PC-9 (cell line): ENCODE measurements around the gene ATG9A. TPM values are rescaled to one million over a fixed set of nuclear protein-coding genes. Genes with fewer than 3 reads are reported as not detected.

Experiments
- BruUV-seq: library from RNA; stranded (reverse); fragments of 400-500 nt; replicated peaks from 2 replicates; lab custom pipeline; 2021; lab: Mats Ljungman, UMichigan
- CTCF ChIA-PET: fragments of 300-600 bp; sonication (Branson Sonifier 250); formaldehyde crosslinking; loops from one replicate; lab custom pipeline; 2022; ENCODE audit warnings: antibody characterized with exemption; lab: Charles Lee
- POLR2A ChIA-PET: fragments of 300-600 bp; sonication (Branson Sonifier 250); formaldehyde crosslinking; loops from one replicate; lab custom pipeline; 2022; ENCODE audit warnings: antibody characterized with exemption; ENCODE audit not compliant: unreplicated experiment; lab: Charles Lee
- DNase-seq, 2 experiments: peaks; one replicate each; pipeline versions ENCODE4 v3.0.0 to v3.0.0-alpha.2; 2015 to 2022; ENCODE audit warnings: mixed read lengths in 1 of 2
- H2AFZ ChIP-seq: fragments of 200-600 bp; sonication (generic); 2 replicates; pipeline ENCODE4 v1.8.1; 2017; ENCODE audit warnings: antibody characterized with exemption
- H3F3A ChIP-seq: fragments of 200-600 bp; sonication (generic); 2 replicates; pipeline ENCODE4 v1.8.1; 2017; ENCODE audit warnings: antibody characterized with exemption, mild to moderate bottlenecking, low read depth; ENCODE audit not compliant: insufficient read depth
- H3K27ac ChIP-seq: fragments of 200-600 bp; sonication (generic); 2 replicates; pipeline ENCODE4 v1.6.1; 2016; ENCODE audit warnings: mixed run types
- H3K27me3 ChIP-seq: fragments of 200-600 bp; sonication (generic); 2 replicates; pipeline ENCODE4 v1.6.1; 2016; ENCODE audit warnings: low read depth, mixed run types; ENCODE audit not compliant: insufficient read depth
- H3K36me3 ChIP-seq: fragments of 200-600 bp; sonication (generic); 2 replicates; pipeline ENCODE4 v1.6.1; 2016; ENCODE audit warnings: low read depth, mixed run types
- H3K4me1 ChIP-seq: fragments of 200-600 bp; sonication (generic); replicated peaks from 2 replicates; pipeline ENCODE4 v1.6.1; 2016; ENCODE audit warnings: mixed run types; ENCODE audit not compliant: insufficient read depth
- H3K4me2 ChIP-seq: fragments of 200-600 bp; sonication (generic); 2 replicates; pipeline ENCODE4 v1.6.1; 2017; ENCODE audit warnings: mixed run types
- H3K4me3 ChIP-seq: fragments of 200-600 bp; sonication (generic); 2 replicates; pipeline ENCODE4 v1.6.1; 2016; ENCODE audit warnings: mixed run types
- H3K79me2 ChIP-seq: fragments of 200-600 bp; sonication (generic); 2 replicates; pipeline ENCODE4 v1.6.1; 2017; ENCODE audit warnings: low read depth, mixed run types
- H3K9me2 ChIP-seq: fragments of 200-600 bp; sonication (generic); 2 replicates; pipeline ENCODE4 v1.8.1; 2017; ENCODE audit warnings: mild to moderate bottlenecking; ENCODE audit not compliant: insufficient read depth
- H3K9me3 ChIP-seq: fragments of 200-600 bp; sonication (generic); 2 replicates; pipeline ENCODE4 v1.8.1; 2016; ENCODE audit warnings: low read depth; ENCODE audit not compliant: insufficient read depth
- H4K20me1 ChIP-seq: fragments of 200-600 bp; sonication (generic); 2 replicates; pipeline ENCODE4 v1.8.1; 2017; ENCODE audit not compliant: insufficient read depth
- EZH2 ChIP-seq: fragments of 200-600 bp; sonication (generic); IDR thresholded peaks from 2 replicates; pipeline ENCODE4 v1.8.0; 2017; ENCODE audit warnings: antibody characterized with exemption, low read depth
- intact Hi-C: fragments of 100-400 bp; cut with micrococcal nuclease; formaldehyde crosslinking; loops from one replicate; pipeline ENCODE4 v1.10.0; 2022; ENCODE audit not compliant: unreplicated experiment
- total RNA-seq: library from RNA; stranded (reverse); gene quantifications from 2 replicates; pipeline ENCODE4 v1.2.3, GENCODE V29; 2021
- TF ChIP-seq, protein P1 (sequence below): fragments of 200-600 bp; sonication (generic); conservative IDR thresholded peaks from 2 replicates; pipeline ENCODE4 v1.6.1; 2017; ENCODE audit warnings: mixed run types, antibody characterized with exemption, mild to moderate bottlenecking, moderate library complexity

The ATG9A gene
- total RNA-seq, 1 experiment from 2014 or later, result 56.0 TPM

DNA sequence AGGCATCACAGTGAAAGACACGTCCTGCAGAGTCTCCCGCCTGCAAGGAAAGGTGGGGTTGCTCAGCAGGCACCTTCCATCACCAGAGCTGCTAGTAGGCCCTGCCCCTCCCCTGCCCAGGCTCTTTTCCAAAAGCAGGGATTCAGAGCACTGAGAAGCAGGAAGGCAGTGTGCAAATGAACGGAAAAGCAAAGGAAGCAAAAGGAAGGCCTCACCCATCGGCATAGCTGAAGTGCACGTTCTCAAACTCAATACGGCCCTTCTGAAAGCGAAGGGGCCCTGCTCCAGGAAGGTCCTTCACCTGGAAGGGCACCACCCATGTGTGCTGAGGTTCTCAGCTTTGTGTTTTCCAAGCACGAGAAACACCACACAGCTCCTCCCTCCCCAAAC lies 16.4 kb downstream of the ATG9A start:
- no peaks in the 10 kb centered on the region for H3K9me3 ChIP-seq
- peaks cover 7% of the 10 kb centered on the region for H3K79me2 ChIP-seq
- BruUV-seq, result no TSS peak
- no peak overlapping the region for H3K4me2 ChIP-seq
- H3K9me2 ChIP-seq, result no peaks in the 10 kb centered on the region
- H4K20me1 ChIP-seq, result no peaks in the 10 kb centered on the region
- ChIA-PET CTCF (no interaction called here), POLR2A (interaction anchor here (0.6 kb wide), 1 partner anchor 932 kb away, joined by 5 read pairs; no protein-coding TSS in a partner anchor)
- intact Hi-C loops, result no loop called here
- no peaks in the 10 kb centered on the region for H3K36me3 ChIP-seq
- peaks cover 16% of the 10 kb centered on the region for H3K4me1 ChIP-seq
- no peak overlapping the region for H3K4me3 ChIP-seq
- no peak overlapping the region for H2AFZ ChIP-seq
- H3K27me3 ChIP-seq, result no peaks in the 10 kb centered on the region
- no peak for TF ChIP-seq EZH2
- H3K27ac ChIP-seq, result no peak overlapping the region
- peaks cover 1% of the 10 kb centered on the region; the same call in 1 of the 2 replicates for H3F3A ChIP-seq
- DNase-seq, result no peak

DNA sequence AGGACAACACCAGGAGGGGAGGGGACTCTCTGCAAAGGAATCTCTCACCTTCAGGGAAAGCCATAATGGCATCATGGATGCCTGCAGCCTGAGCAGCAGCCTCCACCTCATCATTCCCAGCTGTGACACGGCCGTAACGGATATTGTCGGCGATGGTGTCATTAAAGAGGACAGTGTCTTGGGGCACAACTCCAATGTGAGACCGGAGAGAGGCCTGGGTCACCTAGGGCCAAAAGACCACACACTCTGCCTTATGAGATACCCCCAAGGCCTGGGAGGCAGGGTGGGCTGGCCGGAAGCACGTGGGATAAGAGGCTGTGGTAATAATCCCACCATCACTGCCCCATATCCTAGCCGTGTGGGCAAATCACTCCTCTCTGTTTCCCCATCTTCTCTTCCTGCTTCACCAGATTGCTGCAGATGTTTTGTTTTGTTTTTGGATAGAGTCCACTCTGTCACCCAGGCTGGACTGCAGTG lies 18.5 kb downstream of the ATG9A start:
- H3K4me1 ChIP-seq, result peaks cover 15% of the 10 kb centered on the region
- H3K27me3 ChIP-seq, result no peaks in the 10 kb centered on the region
- no peaks in the 10 kb centered on the region for H3K9me3 ChIP-seq
- ChIA-PET POLR2A (interaction anchor here (0.6 to 0.7 kb wide), 2 partner anchors 52 to 69 kb away, joined by 4 to 7 read pairs; partner anchors contain the start of gene DNAJB2), CTCF (interaction anchor here (0.6 kb wide), 1 partner anchor 84 kb away, joined by 4 read pairs; no protein-coding TSS in a partner anchor)
- H3K4me3 ChIP-seq, result no peak overlapping the region
- H3K79me2 ChIP-seq, result no peaks in the 10 kb centered on the region
- DNase-seq, result no peak
- no peaks in the 10 kb centered on the region for H3K9me2 ChIP-seq
- no peaks in the 10 kb centered on the region for H4K20me1 ChIP-seq
- no peak overlapping the region for H3K4me2 ChIP-seq
- TF ChIP-seq EZH2, result no peak
- TF ChIP-seq, protein P1, sequence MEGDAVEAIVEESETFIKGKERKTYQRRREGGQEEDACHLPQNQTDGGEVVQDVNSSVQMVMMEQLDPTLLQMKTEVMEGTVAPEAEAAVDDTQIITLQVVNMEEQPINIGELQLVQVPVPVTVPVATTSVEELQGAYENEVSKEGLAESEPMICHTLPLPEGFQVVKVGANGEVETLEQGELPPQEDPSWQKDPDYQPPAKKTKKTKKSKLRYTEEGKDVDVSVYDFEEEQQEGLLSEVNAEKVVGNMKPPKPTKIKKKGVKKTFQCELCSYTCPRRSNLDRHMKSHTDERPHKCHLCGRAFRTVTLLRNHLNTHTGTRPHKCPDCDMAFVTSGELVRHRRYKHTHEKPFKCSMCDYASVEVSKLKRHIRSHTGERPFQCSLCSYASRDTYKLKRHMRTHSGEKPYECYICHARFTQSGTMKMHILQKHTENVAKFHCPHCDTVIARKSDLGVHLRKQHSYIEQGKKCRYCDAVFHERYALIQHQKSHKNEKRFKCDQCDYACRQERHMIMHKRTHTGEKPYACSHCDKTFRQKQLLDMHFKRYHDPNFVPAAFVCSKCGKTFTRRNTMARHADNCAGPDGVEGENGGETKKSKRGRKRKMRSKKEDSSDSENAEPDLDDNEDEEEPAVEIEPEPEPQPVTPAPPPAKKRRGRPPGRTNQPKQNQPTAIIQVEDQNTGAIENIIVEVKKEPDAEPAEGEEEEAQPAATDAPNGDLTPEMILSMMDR, result no peak
- no TSS peak for BruUV-seq
- H3K36me3 ChIP-seq, result no peaks in the 10 kb centered on the region
- intact Hi-C loops, result loop anchor here (1.0 kb wide), 1 partner anchor 40 kb away; no protein-coding TSS in a partner anchor
- H3F3A ChIP-seq, result peaks cover 12% of the 10 kb centered on the region; the same call in 1 of the 2 replicates
- no peak overlapping the region for H2AFZ ChIP-seq
- H3K27ac ChIP-seq, result no peak overlapping the region

DNA sequence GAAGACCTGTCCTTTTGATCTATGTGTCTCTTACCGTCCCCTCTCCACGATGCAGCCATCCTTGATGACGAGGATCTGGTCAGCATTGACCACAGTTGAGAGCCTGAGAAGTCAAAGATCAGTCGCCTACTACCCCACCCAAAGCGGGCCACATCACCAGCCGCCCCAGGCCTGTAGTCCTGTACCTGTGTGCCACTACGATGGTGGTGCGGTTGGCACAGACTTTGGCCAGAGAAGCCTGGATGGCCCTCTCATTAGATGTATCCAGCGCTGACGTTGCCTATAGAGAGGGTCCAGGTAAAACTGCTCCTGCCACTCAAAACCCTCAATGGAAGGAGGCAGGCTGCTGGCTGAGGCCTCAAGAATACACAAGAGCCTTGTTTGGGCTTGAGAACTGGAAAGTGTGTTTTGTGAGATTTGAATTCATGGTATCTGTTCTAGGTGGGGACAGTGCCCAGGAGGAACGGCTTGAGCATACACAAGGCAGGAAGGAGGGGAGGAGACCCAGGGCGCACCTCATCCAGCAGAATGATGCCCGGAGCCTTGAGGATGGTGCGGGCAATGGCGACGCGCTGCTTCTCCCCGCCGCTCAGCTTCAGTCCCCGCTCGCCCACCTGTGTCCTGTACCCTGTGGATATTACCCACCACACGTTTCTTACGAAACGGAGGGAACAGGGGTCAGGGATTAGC lies 19.1 kb downstream of the ATG9A start:
- CTCF ChIA-PET, result interaction anchor here (0.6 kb wide), 1 partner anchor 85 kb away, joined by 4 read pairs; no protein-coding TSS in a partner anchor
- H3F3A ChIP-seq, result peaks cover 14% of the 10 kb centered on the region; the same call in 1 of the 2 replicates
- POLR2A ChIA-PET, result no interaction called here
- no peaks in the 10 kb centered on the region for H3K79me2 ChIP-seq
- no peaks in the 10 kb centered on the region for H3K9me2 ChIP-seq
- no peaks in the 10 kb centered on the region for H4K20me1 ChIP-seq
- no peaks in the 10 kb centered on the region for H3K27me3 ChIP-seq
- H3K4me1 ChIP-seq, result peaks cover 18% of the 10 kb centered on the region
- no peaks in the 10 kb centered on the region for H3K9me3 ChIP-seq
- no peak for TF ChIP-seq EZH2
- TF ChIP-seq, protein P1, result no peak
- BruUV-seq, result no TSS peak
- H3K4me2 ChIP-seq, result no peak overlapping the region
- intact Hi-C loops, result no loop called here
- no peaks in the 10 kb centered on the region for H3K36me3 ChIP-seq
- H3K27ac ChIP-seq, result no peak overlapping the region
- no peak overlapping the region for H2AFZ ChIP-seq
- no peak overlapping the region for H3K4me3 ChIP-seq
- DNase-seq, result no peak
